Neutrophil (primary cell): ENCODE measurements around the gene CDON.

Experiments
- H3K27ac ChIP-seq: fragments of 200-600 bp; sonication (generic); 2 replicates; pipeline ENCODE4 v1.5.1; 2016; ENCODE audit warnings: mild to moderate bottlenecking, moderate library complexity
- H3K27me3 ChIP-seq: fragments of 200-600 bp; sonication (generic); 2 replicates; pipeline ENCODE4 v1.6.0; 2016; ENCODE audit warnings: mild to moderate bottlenecking
- H3K36me3 ChIP-seq: fragments of 200-600 bp; sonication (generic); 2 replicates; pipeline ENCODE4 v1.5.1; 2017
- H3K4me1 ChIP-seq, 2 experiments: fragments of 200-600 bp in 1 of 2; sonication (generic) in 1 of 2; 1 replicate in 1 of 2; 2 replicates in 1 of 2; pipeline versions ENCODE4 v1.5.1 to v1.6.1; 2013 to 2016; ENCODE audit warnings: low read depth in 1 of 2, low read length in 1 of 2, mild to moderate bottlenecking in 1 of 2, moderate library complexity in 1 of 2; ENCODE audit not compliant: control insufficient read depth in 1 of 2, insufficient read depth in 1 of 2
- H3K4me3 ChIP-seq, 2 experiments: fragments of 200-600 bp in 1 of 2; sonication (generic) in 1 of 2; 1 replicate in 1 of 2; 2 replicates in 1 of 2; pipeline ENCODE4 v1.5.1; 2013 to 2016; ENCODE audit warnings: low read depth in 1 of 2, low read length in 1 of 2, mild to moderate bottlenecking in 1 of 2, moderate library complexity in 1 of 2
- H3K9me3 ChIP-seq: fragments of 200-600 bp; sonication (generic); 2 replicates; pipeline ENCODE4 v1.5.1; 2016
- CTCF ChIP-seq: fragments of 200-600 bp; sonication (generic); IDR thresholded peaks from 2 replicates; pipeline ENCODE4 v1.5.1; 2016; ENCODE audit warnings: antibody characterized with exemption

Gene CDON

GRCh38 chr11:125932301-125932700, 130.4 kb downstream of the CDON start:
- H3K27me3 ChIP-seq = no peaks in the 10 kb centered on the region
- TF ChIP-seq CTCF = no peak
- no peaks in the 10 kb centered on the region for H3K9me3 ChIP-seq
- peaks cover 0 to 6% of the 10 kb centered on the region in 2 experiments for H3K4me1 ChIP-seq
- H3K36me3 ChIP-seq = no peaks in the 10 kb centered on the region
- H3K4me3 ChIP-seq = no peak overlapping the region
- no peak overlapping the region for H3K27ac ChIP-seq

- no peak overlapping the region for H3K27ac ChIP-seq
- no peak overlapping the region for H3K4me3 ChIP-seq
- H3K4me1 ChIP-seq = peaks cover 0 to 6% of the 10 kb centered on the region in 2 experiments
- no peaks in the 10 kb centered on the region for H3K36me3 ChIP-seq
- no peaks in the 10 kb centered on the region for H3K27me3 ChIP-seq
- no peaks in the 10 kb centered on the region for H3K9me3 ChIP-seq
- TF ChIP-seq CTCF = no peak
These were observed 131.0 kb downstream of the CDON start for GRCh38 chr11:125931668-125932067.

GRCh38 chr11:125931116-125931515, 131.6 kb downstream of the CDON start:
- Histone ChIP-seq H3K27ac (no peak overlapping the region), H3K4me3 (no peak overlapping the region), H3K36me3 (no peaks in the 10 kb centered on the region), H3K4me1 (peaks cover 0 to 6% of the 10 kb centered on the region in 2 experiments), H3K27me3 (no peaks in the 10 kb centered on the region), H3K9me3 (no peaks in the 10 kb centered on the region)
- no peak for TF ChIP-seq CTCF

GRCh38 chr11:125930076-125930450, 132.6 kb downstream of the CDON start:
- Histone ChIP-seq H3K27ac (no peak overlapping the region), H3K4me1 (peaks cover 0 to 6% of the 10 kb centered on the region in 2 experiments), H3K36me3 (no peaks in the 10 kb centered on the region), H3K9me3 (no peaks in the 10 kb centered on the region), H3K4me3 (no peak overlapping the region), H3K27me3 (no peaks in the 10 kb centered on the region)
- no peak for TF ChIP-seq CTCF

GRCh38 chr11:125929445-125930075, 133.1 kb downstream of the CDON start:
- H3K4me1 ChIP-seq = peaks cover 0 to 6% of the 10 kb centered on the region in 2 experiments
- H3K27me3 ChIP-seq = no peaks in the 10 kb centered on the region
- no peak for TF ChIP-seq CTCF
- no peaks in the 10 kb centered on the region for H3K36me3 ChIP-seq
- H3K9me3 ChIP-seq = no peaks in the 10 kb centered on the region
- no peak overlapping the region for H3K4me3 ChIP-seq
- no peak overlapping the region for H3K27ac ChIP-seq

- TF ChIP-seq CTCF = no peak
- H3K9me3 ChIP-seq = no peaks in the 10 kb centered on the region
- peaks cover 7% of the 10 kb centered on the region for H3K27me3 ChIP-seq
- no peaks in the 10 kb centered on the region for H3K36me3 ChIP-seq
- H3K4me3 ChIP-seq = no peak overlapping the region
- H3K4me1 ChIP-seq = peaks cover 0 to 6% of the 10 kb centered on the region in 2 experiments
- no peak overlapping the region for H3K27ac ChIP-seq
These were observed 136.0 kb downstream of the CDON start for GRCh38 chr11:125926682-125927081.
